Osteocyte (in vitro differentiated cells): ENCODE data around the gene NFKB1. TPM values are rescaled to one million over a fixed set of nuclear protein-coding genes. Genes with fewer than 3 reads are reported as not detected.

Experiments used
- DNase-seq: peaks from one replicate; pipeline ENCODE4 v3.0.0; 2021; ENCODE audit warnings: mixed read lengths; ENCODE audit not compliant: unreplicated experiment; ENCODE audit errors: extremely low spot score
- H3K27ac Mint-ChIP-seq: one replicate; pipeline ENCODE4 v1.8.0; 2021; ENCODE audit warnings: mild to moderate bottlenecking, mixed read lengths; ENCODE audit not compliant: unreplicated experiment
- H3K27me3 Mint-ChIP-seq: one replicate; pipeline ENCODE4 v1.8.0; 2021; ENCODE audit warnings: mixed read lengths; ENCODE audit not compliant: unreplicated experiment
- H3K36me3 Mint-ChIP-seq: one replicate; pipeline ENCODE4 v1.8.0; 2021; ENCODE audit warnings: mixed read lengths; ENCODE audit not compliant: unreplicated experiment
- H3K4me1 Mint-ChIP-seq: one replicate; pipeline ENCODE4 v1.8.0; 2021; ENCODE audit warnings: mixed read lengths; ENCODE audit not compliant: unreplicated experiment
- H3K4me3 Mint-ChIP-seq: one replicate; pipeline ENCODE4 v1.8.0; 2021; ENCODE audit warnings: mild to moderate bottlenecking, moderate library complexity, mixed read lengths; ENCODE audit not compliant: unreplicated experiment
- H3K9me3 Mint-ChIP-seq: one replicate; pipeline ENCODE4 v1.8.0; 2021; ENCODE audit warnings: mixed read lengths; ENCODE audit not compliant: unreplicated experiment
- CTCF ChIP-seq: fragments of 200-600 bp; sonication (generic); IDR thresholded peaks from 2 replicates; pipeline ENCODE4 v1.5.0; 2021; ENCODE audit warnings: antibody characterized with exemption, mild to moderate bottlenecking, moderate library complexity
- total RNA-seq: library from RNA; stranded (reverse); gene quantifications from 2 replicates; pipeline ENCODE4 v1.2.1, GENCODE V29; 2021

NFKB1 gene
- total RNA-seq, 1 donor from 2014 or later = 27.9 TPM

- no peak overlapping the region for H3K4me3 Mint-ChIP-seq
- H3K4me1 Mint-ChIP-seq = no peaks in the 10 kb centered on the region
- H3K27ac Mint-ChIP-seq = no peak overlapping the region
These were observed 137.5 kb downstream of the NFKB1 start for GRCh38 chr4:102638621-102639020.

GRCh38 chr4:102639598-102639997, 138.4 kb downstream of the NFKB1 start:
- no peaks in the 10 kb centered on the region for H3K9me3 Mint-ChIP-seq
- no peak overlapping the region for H3K4me3 Mint-ChIP-seq
- H3K27me3 Mint-ChIP-seq = no peaks in the 10 kb centered on the region
- no peak for DNase-seq
- no peak for TF ChIP-seq CTCF
- H3K27ac Mint-ChIP-seq = no peak overlapping the region
- peaks cover 16% of the 10 kb centered on the region for H3K36me3 Mint-ChIP-seq
- H3K4me1 Mint-ChIP-seq = no peaks in the 10 kb centered on the region

More at GRCh38 chr4:102638621-102639020, 137.5 kb downstream of the NFKB1 start:
- peaks cover 18% of the 10 kb centered on the region for H3K36me3 Mint-ChIP-seq
- no peak for TF ChIP-seq CTCF
- no peaks in the 10 kb centered on the region for H3K27me3 Mint-ChIP-seq
- H3K9me3 Mint-ChIP-seq = no peaks in the 10 kb centered on the region
- DNase-seq = no peak

DNA sequence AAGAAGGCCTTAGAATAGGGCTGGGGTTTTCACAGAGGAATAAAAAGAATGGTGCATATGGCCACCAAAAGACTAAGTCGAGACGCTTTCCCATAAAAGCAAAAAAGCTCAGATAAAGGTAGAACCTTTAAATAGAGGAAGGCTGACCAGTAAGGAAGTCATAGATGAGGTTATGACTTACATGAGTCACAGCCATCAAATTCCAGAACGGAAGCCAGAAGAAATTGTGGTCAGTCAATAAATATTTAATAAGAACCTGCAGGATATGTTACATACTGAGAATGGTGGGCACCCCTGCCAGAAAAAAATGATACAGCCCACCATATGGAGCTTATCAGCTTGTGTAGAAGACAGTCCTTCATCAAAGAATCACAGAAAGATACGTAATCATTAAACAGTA, 139.5 kb downstream of the NFKB1 start:
- H3K27ac Mint-ChIP-seq = no peak overlapping the region
- DNase-seq = no peak
- no peak for TF ChIP-seq CTCF
- H3K4me3 Mint-ChIP-seq = no peak overlapping the region
- no peaks in the 10 kb centered on the region for H3K27me3 Mint-ChIP-seq
- H3K36me3 Mint-ChIP-seq = peaks cover 18% of the 10 kb centered on the region
- H3K9me3 Mint-ChIP-seq = no peaks in the 10 kb centered on the region
- no peaks in the 10 kb centered on the region for H3K4me1 Mint-ChIP-seq

- no peak overlapping the region for H3K27ac Mint-ChIP-seq
- H3K4me3 Mint-ChIP-seq = no peak overlapping the region
These were observed 140.6 kb downstream of the NFKB1 start for GRCh38 chr4:102641793-102642192.

DNA sequence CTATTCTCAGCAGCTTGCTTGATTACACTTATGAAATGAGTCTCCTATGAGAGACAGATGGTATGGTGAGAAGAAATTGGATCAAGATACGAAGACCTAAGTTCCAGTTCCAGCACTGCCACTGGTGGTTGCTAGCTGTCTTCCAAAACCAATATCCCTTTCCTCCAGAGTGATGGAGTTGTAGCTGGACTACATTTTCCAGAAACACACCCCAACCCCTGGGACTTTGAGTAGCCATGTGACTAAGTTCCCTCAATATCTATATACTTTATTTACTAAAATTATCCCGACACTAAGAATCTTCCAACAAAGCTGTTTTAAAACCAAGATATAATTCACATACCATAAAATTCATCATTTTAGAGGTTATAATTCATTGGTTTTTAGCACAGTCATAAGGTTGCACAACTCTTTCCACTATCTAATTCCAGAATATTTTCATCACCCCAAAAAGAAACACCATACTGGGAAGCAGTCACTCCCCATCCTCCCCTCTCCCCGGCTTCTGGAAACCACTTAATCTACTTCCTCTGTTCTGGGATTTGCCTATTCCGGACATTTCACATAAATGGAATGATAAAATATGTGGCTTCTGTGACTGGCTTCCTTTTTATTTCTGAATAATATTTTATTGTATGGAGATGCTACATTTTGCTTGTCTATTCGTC, 141.6 kb downstream of the NFKB1 start:
- no peak for TF ChIP-seq CTCF
- Mint-ChIP-seq H3K4me1 (no peaks in the 10 kb centered on the region), H3K36me3 (peaks cover 22% of the 10 kb centered on the region), H3K4me3 (no peak overlapping the region), H3K27me3 (no peaks in the 10 kb centered on the region), H3K9me3 (no peaks in the 10 kb centered on the region), H3K27ac (no peak overlapping the region)
- DNase-seq = no peak

More at GRCh38 chr4:102641793-102642192, 140.6 kb downstream of the NFKB1 start:
- no peak for DNase-seq
- no peaks in the 10 kb centered on the region for H3K4me1 Mint-ChIP-seq
- H3K36me3 Mint-ChIP-seq = peaks cover 23% of the 10 kb centered on the region
- no peaks in the 10 kb centered on the region for H3K9me3 Mint-ChIP-seq
- no peaks in the 10 kb centered on the region for H3K27me3 Mint-ChIP-seq
- TF ChIP-seq CTCF = no peak
